NCI-H2081 (cell line): ENCODE data around the gene TMEM132A.
"Not testable (repeated sequence)": the region's sequence is repeated elsewhere in the genome, so short reads cannot be mapped to it uniquely, and the experiment has no call there.

Experiments used
- DNase-seq, 2 experiments: peaks; one replicate each; lab custom pipeline; 2025; lab: John Stamatoyannopoulos, UW

Gene TMEM132A

GRCh38 chr11:60905047-60905446 is 19.2 kb upstream of the TMEM132A start:
- peak in 1 of 2 experiments; percentile 70 for DNase-seq

- peak; percentile 17 to 49 for DNase-seq
These were observed 18.6 kb upstream of the TMEM132A start for GRCh38 chr11:60905551-60906113.

GRCh38 chr11:60906132-60906972 is 17.9 kb upstream of the TMEM132A start, which contains the start of gene PRPF19:
PRPF19 (minus strand) TSS chr11:60906585; CDS start chr11:60906382, 203 bp downstream.
- peak; percentile 96 to 97 for DNase-seq

- no peak for DNase-seq
These were observed 15.5 kb upstream of the TMEM132A start for GRCh38 chr11:60908803-60909202.

- DNase-seq: not testable (repeated sequence)
These were observed 14.5 kb upstream of the TMEM132A start for GRCh38 chr11:60909680-60910280.

- DNase-seq: no peak
These were observed 14.0 kb upstream of the TMEM132A start for GRCh38 chr11:60910281-60910687.

GRCh38 chr11:60910711-60911380 is 13.4 kb upstream of the TMEM132A start:
- no peak for DNase-seq

GRCh38 chr11:60912223-60912850 is 11.9 kb upstream of the TMEM132A start:
- DNase-seq: no peak

GRCh38 chr11:60912851-60913528 is 11.3 kb upstream of the TMEM132A start:
- DNase-seq: no peak

GRCh38 chr11:60913793-60914632 is 10.2 kb upstream of the TMEM132A start, which contains the start of gene TMEM109:
TMEM109 (plus strand) TSS chr11:60914158; CDS start chr11:60919694, 5,536 bp downstream.
- DNase-seq: peak; percentile 90 to 94

- peak in 1 of 2 experiments; percentile 27 for DNase-seq
These were observed 9.5 kb upstream of the TMEM132A start for GRCh38 chr11:60914633-60915247.

GRCh38 chr11:60915248-60915914 is 8.9 kb upstream of the TMEM132A start:
- peak in 1 of 2 experiments; percentile 15 for DNase-seq

GRCh38 chr11:60916669-60917206 is 7.5 kb upstream of the TMEM132A start:
- DNase-seq: no peak

GRCh38 chr11:60917267-60917666 is 7.0 kb upstream of the TMEM132A start:
- DNase-seq: no peak

GRCh38 chr11:60918251-60918938 is 5.9 kb upstream of the TMEM132A start:
- no peak for DNase-seq

GRCh38 chr11:60918939-60919265 is 5.4 kb upstream of the TMEM132A start:
- no peak for DNase-seq

- DNase-seq: no peak
These were observed 4.9 kb upstream of the TMEM132A start for GRCh38 chr11:60919320-60919719.

GRCh38 chr11:60919956-60920355 is 4.3 kb upstream of the TMEM132A start:
- DNase-seq: no peak
